SK-MEL-5 (cell line): ENCODE data around the gene ROPN1L. TPM values are rescaled to one million over a fixed set of nuclear protein-coding genes. Genes with fewer than 3 reads are reported as not detected.
"Not testable (repeated sequence)": the region's sequence is repeated elsewhere in the genome, so short reads cannot be mapped to it uniquely, and the experiment has no call there.

Experiments used
- DNase-seq: peaks from one replicate; pipeline ENCODE4 v3.0.0-alpha.2; 2016; ENCODE audit warnings: low read depth, low spot score
- in situ Hi-C: cut with HindIII; loops from 2 replicates; pipeline ENCODE4 v1.10.0; 2016; ENCODE audit warnings: low sequenced_read_pairs, high pct_unique_total_duplicates, low pct_unique_long_range_greater_than_20kb
- small RNA-seq, 2 experiments: library from RNA; depleted of rRNA; stranded (forward); fragments of <200 nt; gene quantifications; one replicate each; pipeline ENCODE3, GENCODE V24; 2014
- total RNA-seq: library from RNA; depleted of rRNA; stranded (reverse); fragments of >200 nt; shearing (Covaris generic); gene quantifications from 2 replicates; pipeline ENCODE4 v1.2.3, GENCODE V29; 2014; rRNA removed

Gene ROPN1L
- total RNA-seq, 1 experiment from 2014 or later, result 1.2 TPM

DNA sequence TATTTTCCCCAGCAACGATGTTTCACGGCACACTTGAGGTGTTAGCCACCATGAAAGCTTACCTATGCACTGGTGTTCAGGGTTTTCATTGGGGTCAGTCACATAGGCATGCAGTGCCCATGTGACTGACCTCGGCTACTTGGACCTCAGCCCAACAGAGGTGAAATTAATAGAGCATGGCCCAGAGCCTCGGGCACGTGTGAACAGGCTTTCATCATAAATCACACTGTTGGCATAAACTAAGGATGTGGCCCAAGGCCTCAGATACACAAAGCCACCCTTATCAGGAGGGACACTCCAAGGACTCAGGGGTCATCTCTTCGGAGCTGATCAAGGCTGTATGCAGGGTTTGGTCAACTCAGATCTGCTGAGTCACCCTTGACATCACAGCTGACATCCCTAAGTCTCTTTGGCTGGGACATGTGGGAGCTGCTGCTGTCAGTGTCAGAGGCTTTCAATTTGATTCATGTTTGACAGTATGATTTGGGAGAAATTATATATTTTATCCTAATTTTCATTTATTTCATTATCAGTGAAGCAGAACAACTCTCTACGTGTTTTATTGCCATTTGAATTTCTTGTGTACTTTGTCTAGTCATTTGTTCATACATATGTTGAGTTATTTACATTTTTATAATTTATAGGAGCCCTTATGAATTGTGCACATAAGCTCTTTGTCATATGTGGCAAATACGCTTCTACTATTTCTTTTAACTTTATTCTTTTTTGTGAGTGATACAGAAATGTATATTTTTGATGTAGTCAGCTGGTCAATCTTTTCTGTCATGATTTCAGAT lies 62.5 kb downstream of the ROPN1L start:
- DNase-seq, result peak; percentile 50
- in situ Hi-C loops, result no loop called here

DNA sequence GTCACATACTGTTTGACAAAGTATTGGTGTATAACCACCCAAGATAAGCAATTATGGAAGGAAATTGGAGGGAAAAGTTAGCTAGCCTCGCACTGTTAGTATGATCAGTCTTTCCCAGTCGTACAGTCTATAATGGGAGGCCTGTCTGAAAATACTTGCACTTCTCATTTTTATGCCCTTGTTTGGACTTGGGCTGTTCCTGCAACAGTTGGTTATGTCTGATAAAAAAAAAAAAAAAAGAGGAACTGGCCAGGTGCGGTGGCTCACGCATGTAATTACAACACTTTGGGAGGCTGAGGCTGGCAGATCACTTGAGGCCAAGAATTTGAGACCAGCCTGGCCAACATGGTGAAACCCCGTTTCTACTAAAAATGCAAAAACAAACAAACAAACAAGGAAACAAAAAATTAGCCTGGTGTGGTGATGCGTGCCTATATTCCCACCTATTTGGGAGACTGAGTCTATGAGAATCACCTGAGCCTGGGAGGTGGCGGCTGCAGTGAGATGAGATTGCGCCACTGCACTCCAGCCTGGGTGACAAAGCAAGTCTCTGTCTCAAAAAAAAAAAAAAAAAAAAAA lies 63.9 kb downstream of the ROPN1L start:
- in situ Hi-C loops, result no loop called here

GRCh38 chr5:10506535-10506934 lies 64.9 kb downstream of the ROPN1L start:
- no peak for DNase-seq
- in situ Hi-C loops, result no loop called here

More for the DNA sequence above, 63.9 kb downstream of the ROPN1L start:
- no peak for DNase-seq

DNA sequence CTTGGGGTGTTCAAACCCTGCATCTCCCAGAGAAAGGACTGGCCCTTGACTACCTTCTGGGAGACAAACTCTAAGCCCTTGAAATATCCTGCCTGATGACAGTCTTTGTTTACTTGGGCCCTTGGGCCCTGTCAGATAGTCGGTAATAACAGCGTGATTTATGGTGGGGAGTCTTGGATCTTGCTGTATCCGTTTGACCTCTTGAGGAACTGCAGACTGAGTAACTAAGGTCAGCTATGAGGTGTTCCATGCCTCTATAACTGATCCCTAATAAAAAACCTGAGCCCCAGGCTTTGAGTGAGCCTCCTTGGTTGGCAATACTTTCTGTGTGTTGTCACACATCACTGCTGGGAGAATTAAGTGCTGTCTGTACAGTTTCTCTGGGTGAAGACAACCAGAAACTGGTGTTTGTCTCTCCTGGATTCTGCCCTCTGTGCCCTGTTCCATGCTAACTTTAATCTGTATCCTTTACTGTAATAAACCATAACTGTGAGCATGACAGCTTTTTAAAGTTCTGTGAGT lies 66.0 kb downstream of the ROPN1L start:
- in situ Hi-C loops, result no loop called here
- no peak for DNase-seq

DNA sequence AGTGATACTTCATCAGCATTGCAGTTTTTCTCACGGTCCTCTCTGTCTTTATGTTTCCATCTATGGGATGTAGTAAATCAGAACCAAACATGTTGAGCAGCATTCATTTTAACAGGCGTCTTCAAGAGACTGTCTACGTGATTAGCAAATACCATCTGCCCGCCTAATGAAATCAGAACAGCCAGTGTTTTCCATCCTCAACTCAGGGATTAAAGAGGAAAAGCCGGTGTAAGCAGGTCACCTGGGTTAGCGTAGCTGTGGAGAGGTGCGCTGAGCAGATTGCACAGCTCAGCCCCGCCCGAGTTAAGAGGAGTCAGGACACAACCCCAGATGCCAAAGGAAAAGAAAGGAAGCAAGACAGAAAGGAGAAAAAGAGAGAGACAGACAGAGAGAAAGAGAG lies 67.9 kb downstream of the ROPN1L start:
- in situ Hi-C loops, result no loop called here
- DNase-seq, result no peak

GRCh38 chr5:10511741-10512640 lies 70.3 kb downstream of the ROPN1L start:
- in situ Hi-C loops, result no loop called here
- DNase-seq, result no peak

GRCh38 chr5:10513501-10514442 lies 72.1 kb downstream of the ROPN1L start:
- in situ Hi-C loops, result no loop called here
- DNase-seq, result peak; percentile 47

- DNase-seq, in situ Hi-C loops: not testable (repeated sequence)
Observed at GRCh38 chr5:10514572-10514971, 72.9 kb downstream of the ROPN1L start.

Small RNAs within 50 kb of the gene (small RNA-seq; reads per million reads assigned to genes)
- gene MIR6131, result 0 reads per million in 2 experiments

Other genes starting within 250 kb of the ROPN1L start
- 33.8 and 40.7 TPM in 2 replicates for gene ATPSCKMT, start 192.0 kb upstream of the ROPN1L start, total RNA-seq
- 1,160 and 1,344 TPM in 2 replicates for gene CCT5, start 191.6 kb upstream of the ROPN1L start, total RNA-seq
- not detected in 2 replicates for gene CMBL, start 134.0 kb upstream of the ROPN1L start, total RNA-seq
- 73.0 and 75.8 TPM in 2 replicates for gene MARCHF6, start 88.2 kb upstream of the ROPN1L start, total RNA-seq
- gene ANKRD33B, start 122.2 kb downstream of the ROPN1L start, total RNA-seq, result 1.1 and 1.3 TPM in 2 replicates